Fibroblast of villous mesenchyme (primary cell): ENCODE measurements around the gene PES1. TPM values are rescaled to one million over a fixed set of nuclear protein-coding genes. Genes with fewer than 3 reads are reported as not detected.
"Not testable (repeated sequence)": the region's sequence is repeated elsewhere in the genome, so short reads cannot be mapped to it uniquely, and the experiment has no call there.

ENCODE experiments used
- DNase-seq: peaks from one replicate; pipeline ENCODE4 v3.0.0-alpha.2; 2010; ENCODE audit warnings: low read depth
- H3K4me3 ChIP-seq: 2 replicates; pipeline ENCODE4 v1.5.1; 2011; ENCODE audit warnings: low read depth, mild to moderate bottlenecking, low read length
- CTCF ChIP-seq: IDR thresholded peaks from 2 replicates; pipeline ENCODE4 v1.5.1; 2012; ENCODE audit warnings: low read depth, mild to moderate bottlenecking, low read length; ENCODE audit not compliant: insufficient read depth
- total RNA-seq: library from RNA; depleted of rRNA; stranded (reverse); fragments of >200 nt; gene quantifications from 2 replicates; pipeline ENCODE4 v1.2.3, GENCODE V29; 2012

PES1 gene
- total RNA-seq, 1 donor: 51.4 TPM

- DNase-seq: no peak
- TF ChIP-seq CTCF: no peak
Observed at GRCh38 chr22:30555282-30556210, 36.2 kb downstream of the PES1 start.

GRCh38 chr22:30553971-30554370 lies 37.7 kb downstream of the PES1 start:
- no peak overlapping the region for H3K4me3 ChIP-seq
- TF ChIP-seq CTCF: no peak
- no peak for DNase-seq

More at GRCh38 chr22:30555282-30556210, 36.2 kb downstream of the PES1 start:
- H3K4me3 ChIP-seq: no peak overlapping the region

GRCh38 chr22:30552719-30553118 lies 39.0 kb downstream of the PES1 start:
- no peak overlapping the region for H3K4me3 ChIP-seq
- no peak for DNase-seq
- no peak for TF ChIP-seq CTCF

- H3K4me3 ChIP-seq, DNase-seq: not testable (repeated sequence)
Observed at GRCh38 chr22:30551813-30552212, 39.9 kb downstream of the PES1 start.

GRCh38 chr22:30547188-30547587 lies 44.5 kb downstream of the PES1 start:
- no peak overlapping the region for H3K4me3 ChIP-seq
- no peak for TF ChIP-seq CTCF
- DNase-seq: no peak

- no peak for DNase-seq
- TF ChIP-seq CTCF: no peak
- H3K4me3 ChIP-seq: no peak within 1 kb of the TSS
Observed at GRCh38 chr22:30546616-30547015, 45.1 kb downstream of the PES1 start, which contains the start of gene SEC14L6. TSS of gene SEC14L6 (minus strand) at chr22:30546741. CDS start at chr22:30546682, 59 bp downstream.

- no peak overlapping the region for H3K4me3 ChIP-seq
- DNase-seq: no peak
- TF ChIP-seq CTCF: no peak
Observed at GRCh38 chr22:30542811-30543188, 48.9 kb downstream of the PES1 start.
